Activated CD8-positive, alpha-beta T cell treated with anti-CD3 and anti-CD28 coated beads for 36 hours (primary cell): ENCODE measurements around the gene HECA. TPM values are rescaled to one million over a fixed set of nuclear protein-coding genes. Genes with fewer than 3 reads are reported as not detected.

Experiments
- ATAC-seq: fragments of 200-7000 bp; cut with Tn5 transposase; one replicate; pipeline ENCODE4 v1.10.0; 2021; ENCODE audit warnings: mild to moderate bottlenecking, moderate library complexity
- CTCF ChIA-PET: fragments of 350-600 bp; sonication (Branson Sonifier 250); formaldehyde crosslinking; loops from one replicate; lab custom pipeline; 2021; ENCODE audit warnings: antibody characterized with exemption; lab: Charles Lee
- POLR2A ChIA-PET: fragments of 350-600 bp; sonication (Branson Sonifier 250); formaldehyde crosslinking; loops from one replicate; lab custom pipeline; 2021; ENCODE audit warnings: antibody characterized with exemption; lab: Charles Lee
- DNase-seq: peaks from one replicate; pipeline ENCODE4 v3.0.0-alpha.2; 2020
- H3K27ac Mint-ChIP-seq: one replicate; pipeline ENCODE4 v1.8.0; 2021; ENCODE audit warnings: mild to moderate bottlenecking, mixed read lengths
- H3K27me3 Mint-ChIP-seq: one replicate; pipeline ENCODE4 v1.8.0; 2021; ENCODE audit warnings: mixed read lengths
- H3K36me3 Mint-ChIP-seq: one replicate; pipeline ENCODE4 v1.8.0; 2021; ENCODE audit warnings: low read depth, mixed read lengths
- H3K4me1 Mint-ChIP-seq: one replicate; pipeline ENCODE4 v1.8.0; 2021; ENCODE audit warnings: low read depth, mixed read lengths
- H3K4me3 Mint-ChIP-seq: one replicate; pipeline ENCODE4 v1.8.0; 2021; ENCODE audit warnings: mild to moderate bottlenecking, moderate library complexity, mixed read lengths
- H3K9me3 Mint-ChIP-seq: one replicate; pipeline ENCODE4 v1.8.0; 2021; ENCODE audit warnings: mixed read lengths
- intact Hi-C: fragments of 100-400 bp; cut with micrococcal nuclease; formaldehyde crosslinking; loops from one replicate; pipeline ENCODE4 v1.10.0; 2022
- total RNA-seq, 2 experiments: library from RNA; stranded (reverse); gene quantifications; one replicate each; pipeline ENCODE4 v1.2.3, GENCODE V29; 2021
- TF ChIP-seq, protein P1 (sequence below): fragments of 200-600 bp; IDR thresholded peaks from one replicate; pipeline ENCODE4 v1.8.0; 2022; ENCODE audit warnings: antibody characterized with exemption, mild to moderate bottlenecking

Gene HECA
- total RNA-seq, 2 experiments from 2014 or later: 45.4 to 47.1 TPM

DNA sequence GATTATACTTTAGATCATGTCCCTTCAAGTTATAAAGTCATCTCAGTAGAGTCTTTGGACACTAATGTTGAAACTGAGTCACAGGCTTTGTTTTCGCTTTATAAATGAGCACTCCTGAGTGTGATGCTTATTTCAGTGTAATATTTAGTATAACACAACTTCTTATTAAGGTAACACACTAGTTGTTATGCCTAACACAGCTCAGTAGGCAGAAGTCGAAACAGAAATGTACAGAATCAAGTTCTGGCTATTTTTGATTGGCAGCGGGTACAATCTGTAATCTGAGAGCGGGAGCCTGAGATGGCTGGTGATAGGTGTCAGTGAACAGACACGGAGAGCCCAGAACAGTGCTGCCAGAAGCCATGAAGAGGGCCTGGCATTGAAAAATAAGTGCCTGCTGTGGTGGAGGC is 11.4 kb downstream of the HECA start:
- ChIA-PET POLR2A (interaction anchor here (1.1 to 5.4 kb wide), 9 partner anchors 8 to 145 kb away, joined by 3 to 39 read pairs (median 16); partner anchors contain the start of genes ABRACL, HECA and TXLNB), CTCF (interaction anchor here (1.1 to 4.6 kb wide), 10 partner anchors 9 to 218 kb away, joined by 3 to 16 read pairs (median 4); no protein-coding TSS in a partner anchor)
- peak; percentile 55 for DNase-seq
- Mint-ChIP-seq H3K36me3 (peaks cover 34% of the 10 kb centered on the region), H3K4me3 (peak overlapping the region; percentile 50), H3K27me3 (no peaks in the 10 kb centered on the region), H3K4me1 (peaks cover 92% of the 10 kb centered on the region), H3K27ac (peak overlapping the region; percentile 89), H3K9me3 (no peaks in the 10 kb centered on the region)
- intact Hi-C loops: no loop called here
- TF ChIP-seq, protein P1, sequence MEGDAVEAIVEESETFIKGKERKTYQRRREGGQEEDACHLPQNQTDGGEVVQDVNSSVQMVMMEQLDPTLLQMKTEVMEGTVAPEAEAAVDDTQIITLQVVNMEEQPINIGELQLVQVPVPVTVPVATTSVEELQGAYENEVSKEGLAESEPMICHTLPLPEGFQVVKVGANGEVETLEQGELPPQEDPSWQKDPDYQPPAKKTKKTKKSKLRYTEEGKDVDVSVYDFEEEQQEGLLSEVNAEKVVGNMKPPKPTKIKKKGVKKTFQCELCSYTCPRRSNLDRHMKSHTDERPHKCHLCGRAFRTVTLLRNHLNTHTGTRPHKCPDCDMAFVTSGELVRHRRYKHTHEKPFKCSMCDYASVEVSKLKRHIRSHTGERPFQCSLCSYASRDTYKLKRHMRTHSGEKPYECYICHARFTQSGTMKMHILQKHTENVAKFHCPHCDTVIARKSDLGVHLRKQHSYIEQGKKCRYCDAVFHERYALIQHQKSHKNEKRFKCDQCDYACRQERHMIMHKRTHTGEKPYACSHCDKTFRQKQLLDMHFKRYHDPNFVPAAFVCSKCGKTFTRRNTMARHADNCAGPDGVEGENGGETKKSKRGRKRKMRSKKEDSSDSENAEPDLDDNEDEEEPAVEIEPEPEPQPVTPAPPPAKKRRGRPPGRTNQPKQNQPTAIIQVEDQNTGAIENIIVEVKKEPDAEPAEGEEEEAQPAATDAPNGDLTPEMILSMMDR: no peak
- peak; percentile 69 for ATAC-seq

DNA sequence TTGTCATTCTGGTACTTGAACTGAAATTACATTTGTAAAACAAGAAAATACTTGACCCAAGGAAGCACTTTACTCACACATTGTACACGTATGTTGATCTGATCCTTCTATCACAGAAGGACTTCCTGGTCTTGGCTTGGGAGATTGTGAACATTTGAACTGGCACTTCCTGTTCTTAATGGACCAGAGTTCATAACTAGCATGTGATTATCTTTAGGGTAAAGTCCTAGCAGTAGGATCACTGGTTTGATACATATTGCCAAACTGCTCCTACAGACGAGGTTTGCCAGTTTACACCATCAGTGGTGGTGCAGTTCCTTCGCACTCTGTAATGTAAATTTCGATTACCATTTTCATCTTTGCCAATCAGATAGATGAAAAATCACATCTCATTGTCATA is 12.7 kb downstream of the HECA start:
- ChIA-PET POLR2A (interaction anchor here (2.2 to 5.4 kb wide), 2 partner anchors 15 to 16 kb away, joined by 16 to 29 read pairs; no protein-coding TSS in a partner anchor), CTCF (interaction anchor here (3.2 kb wide), 1 partner anchor 10 kb away, joined by 16 read pairs; no protein-coding TSS in a partner anchor)
- H3K27me3 Mint-ChIP-seq: no peaks in the 10 kb centered on the region
- no peaks in the 10 kb centered on the region for H3K9me3 Mint-ChIP-seq
- no peak for ATAC-seq
- no peak for DNase-seq
- peaks cover 28% of the 10 kb centered on the region for H3K36me3 Mint-ChIP-seq
- peak overlapping the region; percentile 50 for H3K4me3 Mint-ChIP-seq
- H3K4me1 Mint-ChIP-seq: peaks cover 94% of the 10 kb centered on the region
- TF ChIP-seq, protein P1: no peak
- intact Hi-C loops: no loop called here
- peak overlapping the region; percentile 89 for H3K27ac Mint-ChIP-seq

DNA sequence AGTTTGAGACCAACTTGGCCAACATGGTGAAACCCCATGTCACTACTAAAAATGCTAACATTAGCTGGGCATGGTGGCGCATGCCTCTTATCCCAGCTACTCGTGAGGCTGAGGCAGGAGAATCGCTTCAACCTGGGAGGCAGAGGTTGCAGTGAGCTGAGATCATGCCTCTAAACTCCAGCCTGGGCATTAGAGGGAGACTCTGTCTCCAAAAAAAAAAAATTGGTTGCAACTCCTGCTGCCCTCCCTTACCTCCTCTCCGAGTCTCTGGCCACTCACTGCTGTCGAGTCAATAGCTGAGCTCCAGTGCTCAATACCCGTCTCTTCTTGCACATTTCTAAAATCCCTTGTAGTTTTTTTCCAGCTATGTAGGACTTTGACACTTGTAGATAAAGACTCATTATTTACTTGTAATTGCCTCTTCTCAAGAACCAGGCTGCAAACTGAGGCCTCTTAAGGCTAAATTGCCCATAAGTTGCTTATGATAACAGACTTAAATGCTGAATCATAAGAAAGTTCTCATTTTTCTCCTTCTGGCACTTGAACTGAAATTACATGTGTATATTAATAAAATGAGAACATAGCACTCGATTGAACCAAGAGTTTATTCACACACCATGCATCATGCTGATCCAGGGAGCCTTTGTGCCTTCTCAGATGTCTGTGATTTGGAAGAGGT is 13.8 kb downstream of the HECA start:
- POLR2A ChIA-PET: interaction anchor here (0.7 to 12.5 kb wide), 4 partner anchors 10 to 225 kb away, joined by 3 to 89 read pairs (median 24); no protein-coding TSS in a partner anchor
- intact Hi-C loops: no loop called here
- no peaks in the 10 kb centered on the region for H3K27me3 Mint-ChIP-seq

DNA sequence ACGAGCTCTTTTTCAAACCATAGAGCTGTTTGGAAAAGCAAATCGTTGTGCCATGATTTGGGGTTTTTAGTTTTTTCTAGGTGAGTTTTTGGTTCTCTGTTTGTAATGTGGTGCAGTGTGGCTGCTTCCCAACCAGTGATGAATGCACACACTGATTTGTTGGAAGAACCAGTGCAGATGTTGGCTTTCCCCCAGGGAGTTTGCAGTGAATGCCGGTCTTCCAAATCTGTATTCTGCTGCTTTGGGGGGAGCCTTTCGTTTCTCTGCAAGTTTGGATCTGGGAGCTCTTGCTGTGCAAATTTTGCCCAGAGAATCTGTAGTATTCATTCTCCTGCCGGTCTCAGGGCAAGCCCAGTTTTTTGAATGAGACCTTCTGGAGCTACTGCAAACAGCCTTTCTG is 14.5 kb downstream of the HECA start:
- Mint-ChIP-seq H3K4me3 (peak overlapping the region; percentile 28), H3K27me3 (no peaks in the 10 kb centered on the region), H3K9me3 (no peaks in the 10 kb centered on the region), H3K4me1 (peaks cover 88% of the 10 kb centered on the region), H3K27ac (peak overlapping the region; percentile 89), H3K36me3 (peaks cover 18% of the 10 kb centered on the region)
- TF ChIP-seq, protein P1: no peak
- ATAC-seq (no peak), DNase-seq (no peak)
- POLR2A ChIA-PET: interaction anchor here (1.2 to 12.5 kb wide), 4 partner anchors 10 to 224 kb away, joined by 3 to 89 read pairs (median 26); no protein-coding TSS in a partner anchor
- CTCF ChIA-PET: interaction anchor here (0.7 to 1.8 kb wide), 4 partner anchors 9 to 70 kb away, joined by 3 to 5 read pairs (median 4); no protein-coding TSS in a partner anchor
- intact Hi-C loops: no loop called here

More for the DNA sequence above, 13.8 kb downstream of the HECA start:
- Mint-ChIP-seq H3K4me3 (peak overlapping the region; percentile 28), H3K4me1 (peaks cover 88% of the 10 kb centered on the region), H3K27ac (peak overlapping the region; percentile 89), H3K9me3 (no peaks in the 10 kb centered on the region), H3K36me3 (peaks cover 19% of the 10 kb centered on the region)
- ATAC-seq (no peak), DNase-seq (no peak)
- TF ChIP-seq, protein P1: no peak
- CTCF ChIA-PET: interaction anchor here (0.7 to 1.8 kb wide), 3 partner anchors 8 to 71 kb away, joined by 3 to 5 read pairs (median 3); no protein-coding TSS in a partner anchor
